PFSK-1 (cell line): Measurements from ENCODE around the gene TEKT1.

Experiments used
- POLR2AphosphoS5 ChIP-seq: IDR thresholded peaks from 2 replicates; pipeline ENCODE4 v1.6.1; 2012; ENCODE audit warnings: low read depth, mild to moderate bottlenecking, control low read depth, low read length, moderate library complexity
- SIN3A ChIP-seq: IDR thresholded peaks from 2 replicates; pipeline ENCODE4 v1.6.1; 2012; ENCODE audit warnings: mild to moderate bottlenecking, low read length, moderate library complexity, borderline replicate concordance; ENCODE audit not compliant: insufficient read depth

GRCh38 chr17:6862122-6862521 is 30.6 kb upstream of the TEKT1 start:
- TF ChIP-seq SIN3A (no peak), POLR2AphosphoS5 (no peak)
